HG03175 (cell line): ENCODE data around the gene ZGRF1.
A peak's percentile ranks its signal among the peaks of the same experiment; 100 is the strongest.
"Not testable (repeated sequence)": the region's sequence is repeated elsewhere in the genome, so short reads cannot be mapped to it uniquely, and the experiment has no call there.

Experiments
- ATAC-seq: cut with Tn5 transposase; IDR thresholded peaks from one replicate; pipeline ENCODE4 v1.9.1; 2021; ENCODE audit warnings: mild to moderate bottlenecking, moderate library complexity; ENCODE audit not compliant: unreplicated experiment

ZGRF1 gene

DNA sequence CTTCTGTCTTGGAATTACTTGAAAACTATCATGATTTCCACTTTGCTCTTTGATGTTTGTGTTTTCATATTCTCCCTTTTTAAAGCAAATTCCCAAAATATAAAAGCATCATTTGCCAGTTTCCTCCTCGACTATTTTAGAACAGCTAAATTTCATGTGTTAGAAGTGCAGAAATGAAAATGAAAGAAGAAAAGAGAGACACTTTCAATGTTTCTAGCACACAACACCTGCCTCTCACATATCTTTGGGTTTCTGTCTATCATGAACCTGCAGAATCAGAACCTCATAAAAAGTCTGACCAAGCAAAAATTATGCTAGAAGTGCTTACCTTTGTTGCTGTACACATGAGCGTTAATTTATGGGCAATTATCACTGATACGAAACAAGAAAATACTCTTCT is 118.8 kb downstream of the ZGRF1 start:
- ATAC-seq, result no peak

DNA sequence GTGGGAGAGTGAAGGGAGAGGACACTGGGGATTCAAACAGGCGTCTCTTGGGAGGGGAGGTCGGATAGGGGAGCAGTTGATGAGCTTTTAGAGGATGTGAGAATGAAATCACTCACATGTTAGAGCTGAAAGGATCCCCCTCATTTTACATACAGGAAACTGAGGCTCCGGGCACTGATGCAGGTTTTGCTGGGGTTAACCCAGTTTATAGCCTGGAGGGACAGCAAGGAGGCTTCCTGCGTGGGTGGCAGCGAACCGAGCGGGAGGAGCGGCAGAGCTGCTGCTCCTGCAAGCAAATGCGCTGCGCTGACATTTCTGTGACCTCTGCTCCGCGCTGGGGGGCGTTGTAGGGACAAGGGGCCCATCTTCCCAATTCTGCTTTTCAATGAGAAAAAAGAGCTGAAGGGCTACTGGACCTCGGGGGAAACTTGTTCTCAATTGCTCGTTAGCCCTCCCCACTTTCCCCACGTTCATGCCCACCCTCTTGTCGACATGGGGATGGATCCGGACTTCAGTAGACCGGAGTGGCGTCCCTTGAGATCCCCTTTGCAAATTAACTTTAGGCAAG is 119.6 kb downstream of the ZGRF1 start:
- ATAC-seq, result peak; percentile 16

DNA sequence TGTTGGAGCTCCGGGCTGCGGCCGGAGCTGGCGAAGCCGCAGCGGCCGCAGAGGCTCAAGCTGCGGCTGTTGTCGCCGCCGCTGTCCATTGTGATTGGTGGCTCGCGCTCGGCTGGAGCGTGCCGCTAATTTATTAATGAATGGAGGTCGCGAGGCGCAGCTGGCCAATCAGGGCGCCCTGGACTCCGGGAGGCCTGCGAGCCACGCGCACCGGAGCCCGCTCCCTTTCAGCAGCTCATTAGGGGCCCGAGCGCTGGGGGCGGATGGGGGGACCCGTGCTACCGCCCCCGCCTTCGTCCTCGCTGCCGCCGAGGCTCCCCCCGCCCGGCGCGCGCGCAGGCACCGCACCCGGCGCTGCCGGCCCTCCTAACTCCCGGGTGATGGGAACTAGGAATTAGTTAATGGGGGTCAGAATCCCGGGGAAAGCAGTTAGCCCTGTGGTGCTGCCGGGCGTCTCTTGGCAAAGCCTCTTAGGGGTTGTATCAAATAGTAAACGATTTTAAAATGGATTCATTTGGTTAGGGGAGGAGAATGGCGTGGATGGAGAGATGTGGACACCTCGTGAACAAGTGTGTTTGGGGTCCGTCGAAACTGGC is 120.1 kb downstream of the ZGRF1 start:
- peak; percentile 28 for ATAC-seq

DNA sequence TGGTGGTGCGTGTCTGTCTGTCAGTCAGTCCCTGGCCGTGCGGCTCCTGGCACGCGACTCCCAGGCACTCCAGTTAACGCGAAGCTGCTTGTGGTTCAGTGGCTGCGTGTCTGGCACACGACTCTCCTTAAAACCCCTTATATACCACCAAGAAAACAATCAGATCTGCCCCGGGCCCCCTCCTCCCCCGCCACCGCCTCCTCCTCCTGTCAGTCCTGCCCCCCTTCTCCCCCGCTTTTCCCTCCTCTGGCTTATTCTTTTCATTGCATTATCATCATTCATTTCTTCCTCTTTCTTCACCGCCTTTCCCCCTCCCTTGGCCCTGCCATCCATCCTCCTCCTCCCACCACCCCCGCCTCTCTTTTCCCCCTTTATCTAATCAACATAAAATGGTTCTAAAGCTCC is 120.6 kb downstream of the ZGRF1 start, which contains the start of gene NEUROG2:
Gene NEUROG2 (minus strand): TSS at position 115 of the 405 bp plus-strand sequence. CDS start 705 bp downstream, outside the sequence.
- ATAC-seq, result no peak

DNA sequence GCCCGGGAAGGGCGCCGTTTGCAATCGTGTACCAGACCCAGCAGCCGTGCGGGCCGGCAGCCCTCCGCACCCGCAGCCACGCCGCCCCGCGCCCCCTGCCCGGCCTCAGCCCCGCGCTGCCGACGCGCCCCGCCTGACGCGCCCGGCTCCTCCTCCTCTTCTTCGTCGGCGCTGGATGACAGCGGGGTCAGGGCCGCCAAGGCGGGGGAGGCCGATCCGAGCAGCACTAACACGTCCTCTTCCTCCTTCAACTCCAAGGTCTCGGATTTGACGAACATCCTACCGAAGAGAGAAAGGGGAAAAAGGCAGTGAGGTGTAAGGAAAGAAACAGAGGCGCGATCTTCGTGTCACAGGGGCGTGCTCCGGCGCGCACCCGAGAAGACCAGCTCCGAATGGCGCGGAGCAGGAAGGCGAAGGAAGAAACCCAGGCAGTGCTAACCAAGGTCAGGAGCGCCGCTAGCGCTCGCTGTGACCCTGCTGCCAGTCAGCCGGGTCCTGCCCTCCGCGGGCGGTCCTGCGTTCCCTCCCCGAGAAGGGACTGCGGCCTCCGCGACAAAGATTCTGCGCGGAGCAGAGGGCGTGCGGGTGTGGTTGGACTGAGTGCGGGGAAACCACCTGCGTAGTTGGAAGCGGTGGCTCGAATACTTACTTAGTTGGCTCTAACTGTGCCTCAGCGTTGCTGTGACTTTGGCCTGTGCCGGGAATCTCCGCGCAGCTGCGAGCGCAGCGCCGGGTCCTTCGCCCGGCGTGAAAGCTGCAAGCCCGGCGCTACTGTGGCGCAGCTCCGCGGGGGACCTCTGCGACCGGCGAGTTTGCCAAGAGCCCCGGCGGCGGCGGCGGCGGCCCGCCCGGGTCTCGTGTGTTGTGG is 121.3 kb downstream of the ZGRF1 start:
- ATAC-seq, result peak; percentile 38

DNA sequence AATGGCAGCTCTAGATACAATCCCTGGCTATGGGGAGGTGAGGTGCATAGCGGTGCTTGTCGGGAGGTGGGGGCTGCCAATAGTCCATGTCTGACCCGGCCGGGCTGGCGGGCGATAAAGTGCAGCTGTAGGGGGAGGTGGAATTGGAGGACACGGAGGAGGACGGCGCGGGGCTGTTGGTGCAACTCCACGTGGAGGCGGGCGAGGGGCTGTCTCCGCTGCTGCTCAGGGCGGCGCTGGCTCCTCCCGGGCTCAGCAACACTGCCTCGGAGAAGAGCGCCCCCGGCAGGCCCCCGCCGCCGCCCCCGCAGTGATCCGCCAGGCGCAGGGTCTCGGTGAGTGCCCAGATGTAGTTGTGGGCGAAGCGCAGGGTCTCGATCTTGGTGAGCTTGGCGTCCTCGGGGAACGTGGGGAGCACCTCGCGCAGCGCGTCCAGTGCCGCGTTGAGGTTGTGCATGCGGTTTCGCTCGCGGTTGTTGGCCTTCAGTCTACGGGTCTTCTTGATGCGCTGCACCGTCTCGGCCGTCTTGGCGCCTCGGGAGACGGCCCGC is 122.0 kb downstream of the ZGRF1 start:
- ATAC-seq, result peak; percentile 3

DNA sequence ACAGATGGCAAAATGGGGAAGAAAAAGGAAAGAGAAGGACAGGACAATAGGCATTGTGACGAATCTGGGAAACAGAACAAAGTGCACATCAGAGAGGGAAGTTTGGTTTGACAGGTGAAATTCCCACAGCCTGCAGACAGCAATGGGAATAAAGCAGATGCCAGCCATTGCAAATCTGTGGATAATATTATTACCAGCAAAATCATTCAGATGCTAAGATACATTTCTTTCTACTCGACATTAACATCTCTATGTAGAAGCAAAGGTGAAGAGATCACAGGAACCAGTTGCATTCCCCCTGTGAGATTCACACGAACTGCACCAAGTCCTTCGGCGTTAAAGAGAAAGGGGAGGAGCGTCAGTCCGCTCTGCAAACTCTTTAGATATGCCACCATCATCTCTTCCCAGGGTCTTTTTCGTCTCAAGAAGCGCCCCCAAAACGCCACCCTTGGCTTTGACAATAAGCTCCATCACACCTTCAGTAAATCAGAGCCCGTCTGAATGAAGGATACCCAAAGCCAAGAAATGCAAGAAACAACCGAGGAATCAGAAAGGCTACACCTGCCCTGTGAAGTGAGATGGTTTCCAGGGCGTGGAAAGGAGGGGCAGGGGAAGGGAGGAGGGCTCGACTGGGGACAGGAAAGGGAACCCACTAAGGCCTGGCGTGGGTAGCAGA is 122.6 kb downstream of the ZGRF1 start:
- ATAC-seq, result peak; percentile 12

DNA sequence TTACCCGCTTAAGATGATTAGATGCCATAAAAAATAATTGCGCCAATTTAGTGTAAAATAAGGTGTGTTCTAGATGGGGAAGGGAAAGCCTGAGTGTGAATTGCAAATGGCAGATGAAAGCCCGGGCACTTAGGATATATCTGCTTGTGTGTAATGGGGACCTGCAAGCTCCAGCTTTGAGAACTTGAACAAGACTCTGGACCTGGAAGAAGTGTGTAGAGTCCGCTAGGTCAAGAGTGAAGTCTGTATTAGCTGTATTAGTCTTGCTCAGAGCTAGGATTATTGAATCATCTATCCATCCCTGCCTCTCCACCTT is 124.9 kb downstream of the ZGRF1 start:
- ATAC-seq, result no peak

DNA sequence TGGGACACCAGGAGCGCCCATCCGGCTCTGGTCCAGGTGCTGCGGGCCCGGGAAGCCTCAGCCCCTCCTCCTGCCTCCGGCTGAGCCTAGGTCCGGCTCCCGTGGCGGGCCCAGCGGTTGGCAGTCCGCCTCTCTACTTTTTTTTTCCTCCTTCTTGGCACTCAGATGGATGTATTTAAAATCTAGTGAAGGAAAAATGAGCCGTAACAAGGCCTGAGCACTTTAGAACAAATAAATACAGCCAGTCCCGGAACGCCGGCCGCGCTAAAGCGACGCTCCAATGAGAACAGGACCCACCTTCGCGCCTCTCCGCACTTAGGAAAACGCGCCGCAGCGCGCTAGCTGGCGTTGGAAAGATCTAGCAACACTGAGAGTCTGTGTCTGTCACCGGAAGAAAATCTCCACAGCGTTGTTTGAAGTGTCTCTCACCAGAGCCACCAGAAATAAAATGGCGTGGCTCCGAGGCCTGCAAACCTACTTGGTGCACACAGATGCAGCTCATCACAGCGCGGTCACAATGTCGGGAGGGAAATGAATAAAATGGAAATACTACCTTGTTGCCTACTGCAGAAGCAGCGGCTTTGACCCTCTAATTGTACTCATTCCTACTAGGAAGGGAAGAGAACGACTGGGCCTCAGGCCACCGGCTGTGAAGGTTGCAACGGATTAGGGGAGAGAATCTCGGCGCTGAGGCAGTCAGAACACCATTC is 125.5 kb downstream of the ZGRF1 start:
- no peak for ATAC-seq

DNA sequence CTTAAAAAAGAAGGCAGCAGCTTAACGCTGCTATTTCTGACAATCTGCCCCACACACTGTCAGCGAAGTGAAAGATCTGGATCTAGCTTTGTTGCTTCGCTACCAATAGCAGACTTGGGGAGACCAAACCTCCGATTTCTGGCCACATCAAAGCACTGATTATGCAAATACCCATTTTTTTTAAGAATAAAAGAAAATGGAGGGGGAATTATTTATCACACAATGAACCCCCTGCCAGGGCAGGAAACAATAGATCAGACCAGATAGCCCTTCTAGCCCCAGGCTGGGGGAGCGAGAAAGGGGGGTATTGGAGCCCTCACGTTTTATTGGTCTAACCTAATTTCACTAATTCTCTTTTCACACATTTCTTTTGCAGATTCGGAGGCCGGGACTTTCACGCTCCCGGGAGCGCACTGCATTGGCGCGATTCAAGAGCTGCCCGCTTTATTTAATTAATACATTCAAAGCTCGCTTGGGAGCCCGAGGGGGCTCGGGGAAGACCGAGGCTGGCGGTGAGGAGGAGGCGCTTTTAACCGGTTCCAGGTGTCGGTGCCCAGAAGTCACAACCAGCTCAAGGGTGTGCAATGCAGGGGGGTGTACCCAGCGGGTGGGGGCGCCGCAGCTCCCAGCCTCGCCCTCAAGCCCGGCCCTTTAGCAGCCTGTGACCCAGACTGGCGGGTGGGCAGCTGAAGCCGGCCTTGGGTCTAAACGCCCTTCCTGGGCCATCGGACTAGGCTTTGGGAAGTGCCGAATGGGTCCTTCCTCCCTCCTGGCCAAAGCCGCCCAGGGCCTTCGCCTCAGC is 126.2 kb downstream of the ZGRF1 start:
- ATAC-seq, result no peak

DNA sequence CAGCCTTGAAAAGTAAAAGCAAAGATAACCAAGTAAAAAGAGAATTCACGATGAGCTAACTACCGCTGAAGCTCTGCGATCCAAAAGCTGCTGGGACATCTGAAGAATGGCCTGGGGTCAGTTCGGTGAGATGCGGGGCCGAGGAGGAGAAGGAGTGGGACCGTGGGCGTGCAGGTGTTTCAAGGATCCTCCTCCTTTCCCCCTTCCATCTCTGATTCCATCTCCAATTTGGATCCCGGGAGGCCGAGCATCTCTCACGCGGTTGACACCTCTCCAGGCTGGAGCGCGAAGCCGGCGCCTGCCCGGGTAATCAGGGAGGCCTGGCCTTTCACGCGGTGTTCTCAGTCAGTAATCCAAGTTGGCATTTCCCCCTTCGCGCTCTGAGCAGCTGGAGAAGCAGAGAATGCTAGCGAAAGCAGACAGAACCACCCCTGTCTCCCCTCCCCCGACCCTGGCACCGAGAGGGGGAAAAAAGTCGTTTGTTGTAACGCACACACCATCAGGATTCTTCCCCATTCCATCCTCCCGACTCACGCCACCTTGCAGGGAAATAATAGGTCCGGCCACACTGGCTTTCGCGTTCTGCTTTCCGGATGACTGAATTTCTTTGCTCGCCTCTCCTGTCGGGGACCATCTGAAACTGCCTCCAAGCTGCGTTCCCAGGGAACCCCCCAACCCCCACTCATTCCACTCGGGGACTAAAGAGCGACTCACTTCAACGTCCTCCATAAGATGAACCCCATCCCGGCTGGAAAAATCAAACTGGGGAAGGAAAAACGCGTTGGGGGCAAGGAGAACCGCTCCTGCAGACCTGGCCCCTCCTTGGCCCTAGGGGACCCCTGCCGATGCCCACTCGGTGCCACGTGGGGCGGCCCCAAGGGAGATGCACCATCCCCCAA is 127.2 kb downstream of the ZGRF1 start:
- ATAC-seq, result no peak

DNA sequence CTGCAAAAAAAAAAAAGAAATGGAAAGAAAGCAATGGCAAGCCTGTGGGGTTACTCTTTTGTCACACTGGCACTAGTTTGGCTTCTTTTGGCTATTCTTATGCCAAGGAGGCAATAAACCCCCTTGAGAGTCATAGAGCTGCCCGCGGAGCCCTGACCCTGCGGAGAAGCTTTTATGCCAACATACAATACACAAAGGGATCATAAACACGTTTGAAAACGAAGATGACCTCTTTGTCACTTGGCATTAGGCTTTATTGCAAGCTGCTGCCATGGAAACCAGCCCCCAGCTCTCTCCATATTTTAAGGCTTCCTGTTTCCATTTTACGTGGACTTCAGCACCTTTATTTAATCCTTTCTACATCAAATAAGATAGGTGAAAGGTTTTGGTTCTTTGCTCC is 128.4 kb downstream of the ZGRF1 start:
- no peak for ATAC-seq

DNA sequence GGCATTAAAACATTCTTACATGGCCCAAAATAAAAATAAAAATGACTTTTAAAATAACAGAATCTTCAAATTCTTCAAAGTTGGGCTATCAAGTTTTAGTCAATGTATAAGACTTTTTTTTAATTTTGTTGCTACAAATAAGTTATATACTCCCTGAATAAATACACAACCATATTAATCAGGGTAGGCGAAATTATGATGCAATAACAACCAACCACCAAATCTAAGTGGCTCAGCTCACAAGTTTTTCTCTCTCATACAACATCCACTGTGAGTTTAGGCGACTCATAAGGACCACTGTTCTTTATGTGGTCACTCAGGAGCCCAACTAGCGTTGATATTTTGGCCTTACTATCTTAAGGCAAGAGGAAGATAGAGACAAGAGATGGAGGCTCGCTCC is 131.9 kb downstream of the ZGRF1 start:
- ATAC-seq, result no peak

DNA sequence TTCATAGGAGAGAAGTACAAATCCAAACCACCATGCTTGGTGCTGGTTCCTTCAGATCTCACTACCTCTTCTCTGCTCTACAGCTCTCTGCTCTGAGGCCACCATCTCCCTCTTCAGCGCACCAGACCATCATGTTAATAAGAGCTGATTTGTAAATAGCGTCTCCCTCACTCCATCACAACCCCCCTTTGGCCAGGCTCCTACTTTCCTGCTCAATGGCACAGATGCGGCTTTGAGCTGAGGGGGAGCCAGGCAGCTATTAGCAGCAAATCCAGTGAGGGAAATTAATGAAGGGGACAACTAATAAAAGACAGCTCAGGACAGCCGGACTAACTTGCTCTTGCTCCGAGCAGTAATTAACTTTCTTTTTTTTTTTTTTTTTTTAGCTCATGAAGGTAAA is 133.8 kb downstream of the ZGRF1 start:
- ATAC-seq, result no peak

DNA sequence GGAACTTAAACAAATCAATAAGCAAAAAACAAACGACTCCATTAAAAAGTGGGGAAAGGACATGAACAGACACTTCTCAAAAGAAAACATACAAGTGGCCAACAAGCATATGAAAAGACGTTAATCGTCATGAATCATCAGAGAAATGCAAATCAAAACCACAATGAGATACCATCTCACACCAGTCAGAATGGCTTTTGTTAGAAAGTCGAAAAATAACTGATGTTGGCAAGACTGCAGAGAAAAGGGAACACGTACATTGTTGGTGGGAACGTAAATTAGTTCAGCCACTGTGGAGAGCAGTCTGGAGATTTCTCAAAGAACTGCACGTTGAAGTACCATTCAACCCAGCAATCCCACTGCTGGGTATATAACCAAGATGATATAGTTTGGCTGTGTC is 144.4 kb downstream of the ZGRF1 start:
- no peak for ATAC-seq

DNA sequence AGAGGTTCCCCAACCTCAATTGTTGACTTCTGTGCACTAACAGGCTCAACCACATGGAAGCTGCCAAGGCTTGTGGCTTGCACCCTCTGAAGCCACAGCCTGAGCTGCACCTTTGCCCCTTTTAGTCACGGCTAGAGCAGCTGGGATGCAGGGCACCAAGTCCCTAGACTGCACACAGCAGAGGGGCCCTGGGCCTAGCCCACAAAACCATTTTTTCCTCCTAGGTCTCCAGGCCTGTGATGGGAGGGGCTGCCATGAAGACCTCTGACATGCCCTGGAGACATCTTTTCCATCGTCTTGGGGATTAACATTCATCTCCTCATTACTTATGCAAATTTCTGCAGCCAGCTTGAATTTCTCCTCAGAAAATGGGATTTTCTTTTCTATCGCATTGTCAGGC is 145.9 kb downstream of the ZGRF1 start:
- ATAC-seq, result not testable (repeated sequence)
